ENCODE data around the gene CADPS. TPM values are rescaled to one million over a fixed set of nuclear protein-coding genes. Genes with fewer than 3 reads are reported as not detected.

The CADPS gene
- total and polyA plus RNA-seq, 12 donors, result 1.4 to 36.6 (median 21.6) TPM

GRCh38 chr3:62863648-62864047 lies 11.6 kb downstream of the CADPS start:
- WGBS, 2 donors, result 91 to 92% methylated on average over 3 of the region's 3 CpGs

GRCh38 chr3:62859203-62859791 lies 15.9 kb downstream of the CADPS start:
- no peaks in the 10 kb centered on the region for H3K9me3 ChIP-seq
- TF ChIP-seq CTCF (IDR thresholded peaks at IDR 0.05), result no peak
- H3K36me3 ChIP-seq, result no peaks in the 10 kb centered on the region
- H3K4me1 ChIP-seq, result no peaks in the 10 kb centered on the region
- no peak overlapping the region for H3K4me3 ChIP-seq
- DNase-seq (no peak), ATAC-seq (no peak)
- intact Hi-C loops (cut with DNase I), result no loop called here
- no peak overlapping the region for H3K27ac ChIP-seq
- WGBS, 2 donors, result 82 to 83% methylated on average over 5 of the region's 5 CpGs
- no peaks in the 10 kb centered on the region for H3K27me3 ChIP-seq

More at GRCh38 chr3:62863648-62864047, 11.6 kb downstream of the CADPS start:
- Histone ChIP-seq H3K9me3 (no peaks in the 10 kb centered on the region), H3K36me3 (no peaks in the 10 kb centered on the region), H3K27me3 (no peaks in the 10 kb centered on the region), H3K27ac (no peak overlapping the region), H3K4me1 (no peaks in the 10 kb centered on the region), H3K4me3 (no peak overlapping the region)
- TF ChIP-seq CTCF (IDR thresholded peaks at IDR 0.05), result no peak
- intact Hi-C loops (cut with DNase I), result no loop called here
- DNase-seq, result no peak
- no peak for ATAC-seq

GRCh38 chr3:62845996-62846395 lies 29.2 kb downstream of the CADPS start:
- H3K27ac ChIP-seq, result no peak overlapping the region
- intact Hi-C loops (cut with DNase I), result no loop called here
- no peak overlapping the region for H3K4me3 ChIP-seq
- ATAC-seq (peak in 1 of 8 donors; percentile 75), DNase-seq (no peak)
- H3K36me3 ChIP-seq, result no peaks in the 10 kb centered on the region
- TF ChIP-seq CTCF (IDR thresholded peaks at IDR 0.05), result no peak
- no peaks in the 10 kb centered on the region for H3K4me1 ChIP-seq
- H3K9me3 ChIP-seq, result no peaks in the 10 kb centered on the region
- H3K27me3 ChIP-seq, result no peaks in the 10 kb centered on the region
- 34 to 37% methylated on average over 4 of the region's 4 CpGs for WGBS, 2 donors

- intact Hi-C loops (cut with DNase I), result no loop called here
- DNase-seq (no peak), ATAC-seq (no peak)
- no peaks in the 10 kb centered on the region for H3K9me3 ChIP-seq
- no peak for TF ChIP-seq CTCF (IDR thresholded peaks at IDR 0.05)
- no peaks in the 10 kb centered on the region for H3K4me1 ChIP-seq
- H3K4me3 ChIP-seq, result no peak overlapping the region
- no peaks in the 10 kb centered on the region for H3K36me3 ChIP-seq
- H3K27me3 ChIP-seq, result no peaks in the 10 kb centered on the region
- 60 to 74% methylated on average over 1 of the region's 1 CpG for WGBS, 2 donors
- H3K27ac ChIP-seq, result no peak overlapping the region
Measured at GRCh38 chr3:62843508-62843907, 31.7 kb downstream of the CADPS start.
